Lower lobe of right lung (tissue), 2 donors: ENCODE data around the gene GAB2. TPM values are rescaled to one million over a fixed set of nuclear protein-coding genes. Genes with fewer than 3 reads are reported as not detected.

Experiments
- ATAC-seq, 2 donors: fragments of 200-7000 bp; cut with Tn5 transposase; one replicate each; pipeline ENCODE4 v1.9.1; 2020 to 2022; ENCODE audit warnings: mild to moderate bottlenecking in 2 of 2, moderate library complexity in 2 of 2
- DNase-seq: peaks from one replicate; pipeline ENCODE4 v3.0.0-alpha.2; 2020
- H3K27ac ChIP-seq: fragments of 200-600 bp; one replicate; pipeline ENCODE4 v1.8.0; 2022
- H3K27me3 ChIP-seq: fragments of 200-600 bp; one replicate; pipeline ENCODE4 v1.8.0; 2022; ENCODE audit warnings: low read depth
- H3K36me3 ChIP-seq: fragments of 200-600 bp; one replicate; pipeline ENCODE4 v1.8.0; 2022; ENCODE audit warnings: mild to moderate bottlenecking
- H3K4me1 ChIP-seq: fragments of 200-600 bp; one replicate; pipeline ENCODE4 v1.8.0; 2022
- H3K4me3 ChIP-seq: fragments of 200-600 bp; one replicate; pipeline ENCODE4 v1.8.0; 2022; ENCODE audit warnings: mild to moderate bottlenecking
- H3K9me3 ChIP-seq: fragments of 200-600 bp; one replicate; pipeline ENCODE4 v1.8.0; 2022
- CTCF ChIP-seq: fragments of 200-600 bp; IDR thresholded peaks from one replicate; pipeline ENCODE4 v1.8.0; 2022; ENCODE audit warnings: antibody characterized with exemption, mild to moderate bottlenecking
- intact Hi-C: fragments of 100-400 bp; cut with DNase I; formaldehyde crosslinking; loops from one replicate; pipeline ENCODE4 v1.11.0; 2022
- total RNA-seq: library from RNA; stranded (reverse); fragmentation: NEBNext Ultra II Directional; extraction: Animal tissue kit (Norgen Biotek cat#: 25700); gene quantifications from one replicate; pipeline ENCODE4 v1.2.1, GENCODE V29; 2021
- donor health status: DM: no; HTN: yes; CAD: no; lungs with severe emphysema.

The GAB2 gene
- total RNA-seq, 1 donor from 2014 or later: 64.2 TPM

GRCh38 chr11:78213526-78214330, 203.9 kb downstream of the GAB2 start:
- H3K4me1 ChIP-seq: no peaks in the 10 kb centered on the region
- intact Hi-C loops: no loop called here
- ATAC-seq (no peak), DNase-seq (no peak)
- H3K4me3 ChIP-seq: no peak overlapping the region
- no peaks in the 10 kb centered on the region for H3K27me3 ChIP-seq
- H3K27ac ChIP-seq: no peak overlapping the region
- no peaks in the 10 kb centered on the region for H3K9me3 ChIP-seq
- TF ChIP-seq CTCF: no peak
- peaks cover 69% of the 10 kb centered on the region for H3K36me3 ChIP-seq

- no peak for DNase-seq
- no peak for TF ChIP-seq CTCF
- H3K36me3 ChIP-seq: peaks cover 67% of the 10 kb centered on the region
- H3K4me3 ChIP-seq: no peak overlapping the region
- no peak for ATAC-seq
- H3K27me3 ChIP-seq: no peaks in the 10 kb centered on the region
- H3K9me3 ChIP-seq: no peaks in the 10 kb centered on the region
- H3K4me1 ChIP-seq: no peaks in the 10 kb centered on the region
- H3K27ac ChIP-seq: no peak overlapping the region
- intact Hi-C loops: no loop called here
Measured at GRCh38 chr11:78212586-78213371, 204.8 kb downstream of the GAB2 start.

- no peak for ATAC-seq
- no peak for DNase-seq
- no peaks in the 10 kb centered on the region for H3K27me3 ChIP-seq
- no peak overlapping the region for H3K27ac ChIP-seq
- H3K36me3 ChIP-seq: peaks cover 64% of the 10 kb centered on the region
- H3K4me3 ChIP-seq: no peak overlapping the region
- intact Hi-C loops: no loop called here
- TF ChIP-seq CTCF: no peak
- no peaks in the 10 kb centered on the region for H3K9me3 ChIP-seq
- no peaks in the 10 kb centered on the region for H3K4me1 ChIP-seq
Measured at GRCh38 chr11:78211565-78211964, 206.1 kb downstream of the GAB2 start.

DNA sequence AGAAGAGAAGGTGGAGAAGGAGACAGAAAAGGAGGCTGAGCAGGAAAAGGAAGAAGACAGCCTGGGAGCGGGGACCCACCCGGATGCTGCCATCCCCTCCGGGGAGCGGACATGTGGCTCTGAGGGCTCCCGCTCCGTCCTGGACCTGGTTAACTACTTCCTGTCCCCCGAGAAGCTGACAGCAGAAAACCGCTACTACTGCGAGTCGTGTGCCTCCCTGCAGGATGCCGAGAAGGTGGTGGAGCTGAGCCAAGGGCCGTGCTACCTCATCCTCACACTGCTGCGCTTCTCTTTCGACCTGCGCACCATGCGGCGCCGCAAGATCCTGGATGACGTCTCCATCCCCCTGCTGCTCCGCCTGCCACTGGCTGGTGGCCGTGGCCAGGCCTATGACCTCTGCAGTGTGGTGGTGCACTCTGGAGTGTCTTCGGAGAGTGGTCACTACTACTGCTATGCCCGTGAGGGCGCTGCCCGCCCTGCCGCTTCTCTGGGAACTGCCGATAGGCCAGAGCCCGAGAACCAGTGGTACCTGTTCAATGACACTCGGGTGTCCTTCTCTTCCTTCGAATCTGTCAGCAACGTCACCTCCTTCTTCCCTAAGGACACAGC, 207.5 kb downstream of the GAB2 start:
- no peaks in the 10 kb centered on the region for H3K9me3 ChIP-seq
- H3K27me3 ChIP-seq: no peaks in the 10 kb centered on the region
- H3K27ac ChIP-seq: no peak overlapping the region
- H3K36me3 ChIP-seq: peaks cover 57% of the 10 kb centered on the region
- ATAC-seq: no peak
- intact Hi-C loops: no loop called here
- H3K4me1 ChIP-seq: no peaks in the 10 kb centered on the region
- TF ChIP-seq CTCF: no peak
- DNase-seq: peak; percentile 36
- no peak overlapping the region for H3K4me3 ChIP-seq

GRCh38 chr11:78209478-78209877, 208.1 kb downstream of the GAB2 start:
- Histone ChIP-seq H3K9me3 (no peaks in the 10 kb centered on the region), H3K27me3 (no peaks in the 10 kb centered on the region), H3K4me3 (no peak overlapping the region), H3K27ac (no peak overlapping the region), H3K4me1 (no peaks in the 10 kb centered on the region), H3K36me3 (peaks cover 51% of the 10 kb centered on the region)
- DNase-seq (peak; percentile 30), ATAC-seq (no peak)
- TF ChIP-seq CTCF: no peak
- intact Hi-C loops: no loop called here
